Activated CD8-positive, alpha-beta memory T cell treated with anti-CD3 and anti-CD28 coated beads, Interleukin-2, amount 50 U/mL, for 24 hours (primary cell): ENCODE data around the gene AMFR.
"Not testable (repeated sequence)": the region's sequence is repeated elsewhere in the genome, so short reads cannot be mapped to it uniquely, and the experiment has no call there.

Experiments used
- DNase-seq: peaks from one replicate; pipeline ENCODE4 v3.0.0-alpha.2; 2020; ENCODE audit errors: extremely low read depth

The AMFR gene

DNA sequence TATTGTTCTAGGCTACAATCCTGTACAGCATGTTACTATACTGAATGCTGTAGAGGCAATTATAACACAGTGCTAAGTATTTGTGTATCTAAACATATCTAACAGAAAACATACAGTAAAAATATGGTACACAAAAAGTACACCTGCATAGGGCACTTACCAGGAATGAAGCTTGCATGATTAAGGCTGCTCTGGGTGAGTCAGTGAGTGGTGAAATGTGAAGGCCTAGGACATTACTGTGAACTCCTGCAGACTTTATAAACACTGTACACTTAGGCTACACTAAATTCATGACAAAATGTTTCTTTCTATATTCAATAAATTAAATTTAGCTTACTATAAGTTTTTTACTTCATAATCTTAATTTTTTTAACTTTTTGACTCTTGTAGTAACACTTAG is 37.1 kb downstream of the AMFR start:
- no peak for DNase-seq

DNA sequence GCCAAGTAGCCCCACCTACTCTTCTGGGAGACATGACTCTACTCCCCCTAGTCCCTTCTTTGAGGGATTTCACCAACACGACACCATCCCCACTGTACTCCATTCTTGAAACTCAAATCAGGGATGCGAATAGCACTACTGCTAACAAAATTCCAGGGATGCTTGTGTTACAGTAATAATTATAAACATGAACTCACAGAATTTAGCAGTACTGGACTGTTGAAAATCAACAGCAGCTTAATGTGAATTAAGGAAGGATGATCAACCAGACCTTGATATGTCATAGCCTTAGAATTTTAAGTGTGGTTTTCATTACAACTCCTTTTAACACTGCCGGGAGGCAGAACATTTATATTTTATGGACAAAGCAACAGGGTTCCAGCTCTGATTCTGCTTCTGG is 37.9 kb downstream of the AMFR start:
- DNase-seq = no peak

GRCh38 chr16:56384074-56384721 is 41.1 kb downstream of the AMFR start:
- no peak for DNase-seq

DNA sequence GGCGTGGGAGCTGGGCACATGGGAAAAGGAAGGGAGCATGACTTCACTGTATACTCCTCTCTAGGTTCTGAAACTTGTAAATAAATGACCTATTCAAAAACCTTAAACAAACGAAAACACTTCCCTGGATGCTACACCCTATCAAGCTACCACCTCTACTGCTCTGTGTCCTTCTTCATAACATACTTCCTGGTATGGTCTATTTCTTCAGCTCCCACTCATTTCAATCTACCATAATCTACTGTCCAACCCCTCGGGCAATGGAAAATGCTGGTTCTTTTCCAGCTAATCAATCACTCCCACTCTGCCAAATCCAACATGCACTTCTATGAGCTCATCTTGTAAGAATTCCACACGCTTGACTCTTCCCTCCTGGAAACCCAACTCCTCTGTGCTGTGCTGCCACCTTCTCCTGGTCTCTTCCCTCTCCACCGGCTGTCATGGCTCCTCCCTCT is 42.4 kb downstream of the AMFR start:
- DNase-seq = no peak

DNA sequence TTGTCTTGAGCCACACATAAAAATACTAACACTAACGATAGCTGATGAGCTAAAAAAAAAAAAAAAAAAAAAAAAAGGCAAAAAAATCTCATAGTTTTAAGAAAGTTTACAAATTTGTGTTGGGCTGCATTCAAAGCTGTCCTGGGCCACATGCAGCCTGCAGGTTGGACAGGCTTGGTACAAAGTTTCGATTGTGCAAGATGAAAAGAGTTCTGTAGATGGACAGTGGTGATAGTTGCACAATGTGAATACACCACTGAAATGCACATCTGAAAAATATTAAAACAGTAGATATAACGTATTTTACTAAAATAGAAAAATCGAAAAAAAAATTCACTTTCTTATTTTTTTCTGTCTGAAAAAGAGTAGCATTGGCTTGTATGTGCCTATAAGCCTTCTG is 42.9 kb downstream of the AMFR start:
- no peak for DNase-seq

DNA sequence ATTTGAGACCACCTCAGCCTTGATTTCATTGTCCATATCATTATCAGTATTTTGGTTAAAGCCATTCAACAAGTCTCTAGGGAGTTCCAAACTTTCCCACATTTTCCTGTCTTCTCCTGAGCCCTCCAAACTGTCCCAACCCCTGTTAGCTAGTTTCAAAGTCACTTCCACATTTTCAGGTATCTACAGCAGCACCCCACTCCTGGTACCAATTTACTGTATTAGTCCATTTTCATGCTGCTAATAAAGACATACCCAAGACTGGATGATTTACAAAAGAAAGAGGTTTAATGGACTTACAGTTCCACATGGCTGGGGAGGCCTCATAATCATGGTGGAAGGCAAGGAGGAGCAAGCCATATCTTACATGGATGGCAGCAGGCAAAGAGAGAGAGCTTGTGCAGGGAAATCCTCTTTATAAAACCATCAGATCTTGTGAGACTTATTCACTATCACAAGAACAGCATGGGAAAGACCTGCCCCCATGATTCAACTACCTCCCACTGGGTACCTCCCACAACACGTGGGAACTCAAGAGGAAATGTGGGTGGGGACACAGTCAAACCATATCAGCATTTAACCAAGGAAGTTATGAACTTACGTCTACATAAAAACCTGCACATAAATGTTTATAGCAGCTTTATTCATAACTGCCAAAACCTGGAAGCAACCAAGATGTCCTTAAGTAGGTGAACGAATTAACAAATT is 44.4 kb downstream of the AMFR start:
- DNase-seq = not testable (repeated sequence)

DNA sequence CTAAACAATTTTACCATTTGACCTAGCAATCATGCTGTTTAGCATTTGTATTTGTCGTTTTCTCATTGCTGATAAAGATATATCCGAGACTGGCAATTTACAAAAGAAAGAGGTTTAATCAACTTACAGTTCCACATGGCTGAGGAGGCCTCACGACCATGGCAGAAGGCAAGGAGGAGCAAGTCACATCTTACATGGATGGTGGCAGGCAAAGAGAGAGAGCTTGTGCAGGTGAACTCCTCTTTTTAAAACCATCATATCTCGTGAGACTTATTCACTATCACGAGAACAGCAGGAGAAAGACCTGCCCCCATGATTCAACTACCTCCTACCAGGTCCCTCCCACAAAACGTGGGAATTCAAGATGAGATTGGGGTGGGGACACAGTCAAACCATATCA is 46.3 kb downstream of the AMFR start:
- DNase-seq = not testable (repeated sequence)

- DNase-seq = not testable (repeated sequence)
Observed at GRCh38 chr16:56375792-56376191, 49.6 kb downstream of the AMFR start.

DNA sequence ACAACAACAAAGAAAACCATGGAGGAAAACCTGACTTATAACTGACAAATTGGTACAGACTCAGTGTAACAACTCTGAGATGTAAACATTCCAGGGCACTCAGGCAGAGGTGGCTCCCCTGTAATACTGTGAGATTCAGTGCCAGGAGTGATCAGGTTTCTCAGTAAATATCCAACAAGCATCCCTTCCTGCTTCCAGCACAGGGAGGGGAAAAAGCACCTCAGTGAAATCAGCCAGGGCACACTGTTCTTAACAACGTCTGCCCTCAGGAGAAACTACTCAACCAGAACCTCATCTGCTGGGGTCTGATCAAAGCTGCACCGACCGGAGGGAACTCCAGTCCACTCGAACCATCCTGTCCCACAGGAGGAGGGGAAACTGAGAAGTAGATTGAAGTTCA is 52.3 kb downstream of the AMFR start:
- no peak for DNase-seq

- no peak for DNase-seq
Observed at GRCh38 chr16:56372013-56372634, 53.2 kb downstream of the AMFR start.

GRCh38 chr16:56371660-56371937 is 53.7 kb downstream of the AMFR start:
- DNase-seq = no peak

DNA sequence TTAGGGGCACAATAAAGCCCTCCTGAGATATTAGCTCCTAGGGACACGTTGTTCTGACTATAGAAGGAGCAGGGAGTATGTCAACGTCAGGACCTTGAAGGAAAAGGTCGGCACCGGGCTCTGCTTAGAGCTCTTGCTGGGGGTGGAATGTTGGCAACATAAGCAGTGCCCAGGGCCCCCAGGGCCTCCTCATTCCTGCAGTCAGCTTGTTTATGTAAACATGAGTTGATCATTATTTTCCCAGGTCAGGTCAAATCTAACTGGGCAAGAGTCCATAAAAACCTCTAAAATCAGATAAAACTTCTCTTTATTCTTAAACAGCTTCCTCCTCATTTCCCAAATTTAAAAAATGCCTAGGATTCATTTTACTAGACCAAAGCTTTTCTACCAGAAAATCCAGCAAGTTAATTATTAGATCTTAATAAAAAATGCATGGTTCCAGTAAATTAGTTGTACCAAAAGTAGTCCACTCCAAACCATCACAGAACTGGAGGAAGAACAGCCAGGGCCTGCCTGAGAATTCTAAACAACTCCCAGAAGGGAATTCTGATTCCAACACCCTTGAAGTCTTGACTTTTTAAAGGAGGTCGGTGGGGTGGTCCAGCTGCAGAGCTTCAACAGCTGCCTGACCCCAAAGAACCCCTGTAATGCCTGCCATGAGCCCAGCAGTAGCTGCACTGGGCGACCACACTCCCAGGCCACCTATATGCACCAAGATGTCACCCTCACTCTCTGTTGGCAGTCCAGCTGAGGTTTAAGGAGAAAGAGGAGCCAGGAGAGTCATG is 54.3 kb downstream of the AMFR start:
- DNase-seq = no peak

GRCh38 chr16:56370185-56370874 is 55.0 kb downstream of the AMFR start:
- no peak for DNase-seq

GRCh38 chr16:56369202-56369601 is 56.1 kb downstream of the AMFR start:
- DNase-seq = no peak

GRCh38 chr16:56368545-56368944 is 56.8 kb downstream of the AMFR start:
- DNase-seq = no peak

DNA sequence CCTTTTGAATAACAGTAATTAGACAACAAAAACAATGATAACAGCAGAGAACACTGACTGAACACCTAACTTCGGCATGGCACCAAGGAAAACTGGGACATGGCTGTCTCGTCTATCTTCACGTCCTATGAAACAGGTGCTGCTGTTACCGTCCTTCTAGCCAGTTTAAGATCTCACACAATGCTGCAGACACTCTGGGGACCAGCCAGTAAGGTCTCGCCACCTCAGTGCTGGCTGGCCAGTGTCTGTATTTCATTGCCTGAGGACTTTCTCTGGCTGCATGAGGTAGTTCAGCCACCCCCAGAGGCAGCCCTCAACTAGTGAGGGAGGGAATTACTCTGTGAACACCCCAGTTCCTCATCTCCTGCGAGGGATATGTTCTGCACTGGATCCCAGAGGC is 57.6 kb downstream of the AMFR start:
- no peak for DNase-seq

DNA sequence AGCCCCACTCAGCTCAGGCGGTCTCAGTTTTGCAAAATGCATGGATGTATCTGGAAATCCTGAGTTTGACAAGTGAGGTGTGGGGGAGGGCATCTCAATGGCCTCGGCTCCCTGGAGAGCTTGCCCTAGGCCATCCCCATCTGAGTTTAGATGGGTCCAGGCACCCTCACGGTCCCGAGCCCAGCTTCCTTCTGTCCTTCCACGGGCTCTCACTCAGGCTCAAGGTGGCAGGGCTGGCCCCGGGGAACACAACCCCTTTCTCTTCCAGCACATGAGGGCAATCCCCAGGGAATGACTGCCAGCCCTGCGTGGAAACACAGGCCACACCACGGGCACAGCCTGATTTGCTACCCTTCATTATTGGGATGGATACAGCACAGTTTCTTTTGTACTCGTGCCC is 58.4 kb downstream of the AMFR start:
- DNase-seq = no peak

DNA sequence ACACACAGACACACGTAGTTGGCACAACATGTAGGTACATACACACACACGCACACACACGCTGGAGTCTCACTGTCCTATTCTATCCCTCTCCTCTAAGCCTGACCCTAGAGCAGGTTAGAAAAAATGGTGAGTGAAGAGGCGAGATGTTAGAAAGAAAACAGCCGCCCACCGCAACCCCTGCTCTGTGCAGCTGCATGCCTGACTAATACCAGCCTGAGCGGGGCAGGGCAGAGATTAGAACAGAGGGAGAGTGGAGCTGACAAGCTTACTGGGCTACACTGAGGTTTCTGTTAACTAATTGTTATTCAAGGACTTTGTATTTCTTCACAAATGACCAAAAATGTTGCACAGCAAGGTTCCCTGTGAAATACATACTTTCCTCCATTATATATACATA is 59.8 kb downstream of the AMFR start:
- no peak for DNase-seq

DNA sequence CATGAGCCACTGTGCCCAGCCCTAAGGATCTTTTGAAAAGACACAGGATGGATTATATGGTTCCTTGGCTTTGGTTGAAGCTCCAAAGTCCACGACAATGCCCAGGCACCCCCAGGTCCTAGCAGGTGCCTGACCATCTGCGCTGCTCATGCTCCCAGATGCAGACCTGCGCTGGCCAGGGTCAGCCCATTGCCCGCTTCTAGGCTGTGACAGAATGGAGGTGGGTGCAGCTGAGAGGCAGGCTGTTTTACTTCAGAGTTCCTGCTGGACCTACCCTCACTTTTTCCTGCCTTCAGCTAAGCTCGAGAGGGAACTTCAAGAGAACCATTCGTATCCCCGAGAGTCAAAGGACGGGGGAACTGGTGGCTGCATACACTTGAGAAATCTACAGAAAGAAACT is 60.5 kb downstream of the AMFR start:
- DNase-seq = no peak

DNA sequence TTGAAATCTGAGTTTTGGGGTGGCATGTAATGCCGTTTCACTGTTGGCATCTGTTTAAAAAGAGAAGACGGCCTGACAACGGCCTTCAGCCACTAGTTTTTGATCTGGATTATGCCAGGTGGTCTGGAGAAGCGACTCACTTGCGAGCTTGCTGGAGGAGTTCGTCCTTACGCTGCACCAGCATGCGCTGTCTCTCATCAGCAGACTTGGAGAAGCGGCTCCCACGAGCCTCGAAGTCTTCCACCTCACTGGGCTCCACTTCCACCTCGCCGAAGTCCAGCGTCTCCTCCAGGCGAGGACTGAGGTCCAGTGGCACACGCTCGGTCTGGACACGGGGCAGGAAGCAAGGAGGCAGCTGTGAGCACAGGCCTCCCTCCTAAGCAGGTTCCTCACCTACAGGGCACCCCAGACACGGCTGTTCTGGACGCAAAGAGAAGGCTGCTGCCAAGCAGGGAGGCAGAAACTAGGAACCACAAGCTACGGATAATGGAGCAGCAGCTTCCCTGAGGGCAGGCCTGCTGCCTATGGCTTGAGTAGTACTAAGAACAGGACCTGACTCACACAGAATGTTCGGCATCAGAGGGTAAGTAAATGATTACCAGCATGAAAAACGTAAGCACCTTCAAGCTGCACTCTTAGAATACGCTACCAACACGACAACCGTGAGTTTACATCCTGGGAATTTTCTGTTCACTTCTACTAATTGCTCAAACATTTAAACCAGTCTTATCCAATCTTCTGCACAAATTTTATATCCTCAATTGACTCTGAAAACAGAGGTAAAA is 61.4 kb downstream of the AMFR start:
- DNase-seq = no peak

DNA sequence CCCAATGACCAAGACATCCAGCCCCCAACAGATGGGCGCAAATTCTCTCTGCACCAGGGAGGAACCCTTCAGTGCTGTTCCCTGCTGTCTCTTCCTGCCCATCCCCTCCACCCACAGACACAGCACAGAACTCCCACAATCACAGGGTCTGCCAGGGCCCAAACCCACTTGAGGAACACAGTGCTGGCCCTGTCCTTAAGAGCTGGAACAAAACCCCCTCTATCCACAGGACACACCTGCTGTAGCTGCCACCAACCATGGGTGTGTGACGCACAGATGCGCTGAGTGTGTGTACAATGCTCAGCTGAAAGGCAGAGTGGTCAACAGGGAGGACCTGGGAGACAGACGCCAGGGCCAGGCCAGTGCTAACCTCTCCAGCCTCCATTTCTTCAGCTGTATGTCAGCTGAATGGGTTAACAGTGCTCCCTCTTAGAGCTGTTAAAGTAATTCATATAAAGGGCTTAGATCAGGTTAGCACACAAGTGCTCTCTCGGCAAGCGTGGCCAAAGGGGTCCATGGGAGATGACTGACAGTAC is 62.1 kb downstream of the AMFR start:
- DNase-seq = no peak
